PC-3 (cell line): ENCODE data around the gene TLE5. TPM values are rescaled to one million over a fixed set of nuclear protein-coding genes. Genes with fewer than 3 reads are reported as not detected.

Source experiments
- ATAC-seq: fragments of 200-7000 bp; cut with Tn5 transposase; 2 replicates; pipeline ENCODE4 v1.9.1; 2020; ENCODE audit warnings: mild to moderate bottlenecking, moderate library complexity
- BruUV-seq: library from RNA; stranded (reverse); fragments of 400-500 nt; replicated peaks from 2 replicates; lab custom pipeline; 2021; lab: Mats Ljungman, UMichigan
- CTCF ChIA-PET: fragments of 300-600 bp; sonication (Branson Sonifier 250); formaldehyde crosslinking; loops from one replicate; lab custom pipeline; 2022; ENCODE audit warnings: antibody characterized with exemption; lab: Charles Lee
- POLR2A ChIA-PET: fragments of 300-600 bp; sonication (Branson Sonifier 250); formaldehyde crosslinking; loops from one replicate; lab custom pipeline; 2022; ENCODE audit warnings: antibody characterized with exemption; ENCODE audit not compliant: unreplicated experiment; lab: Charles Lee
- DNase-seq: peaks from one replicate; pipeline ENCODE4 v3.0.0-alpha.2; 2015
- H2AFZ ChIP-seq: fragments of 300-600 bp; sonication (generic); 2 replicates; pipeline ENCODE4 v1.6.0; 2016; ENCODE audit warnings: antibody characterized with exemption, low read length
- H3F3A ChIP-seq: fragments of 300-600 bp; sonication (generic); one replicate; pipeline ENCODE4 v1.6.0; 2017; ENCODE audit warnings: antibody characterized with exemption, low read length, control low read depth, mild to moderate bottlenecking; ENCODE audit not compliant: unreplicated experiment
- H3K27ac ChIP-seq: fragments of 300-600 bp; sonication (generic); 2 replicates; pipeline ENCODE4 v1.5.1; 2016; ENCODE audit warnings: mild to moderate bottlenecking, low read length
- H3K27me3 ChIP-seq: fragments of 300-600 bp; sonication (generic); 2 replicates; pipeline ENCODE4 v1.6.1; 2016; ENCODE audit warnings: low read length, mixed read lengths
- H3K36me3 ChIP-seq: fragments of 300-600 bp; sonication (generic); 2 replicates; pipeline ENCODE4 v1.6.1; 2016; ENCODE audit warnings: low read depth, mixed run types, low read length, mixed read lengths
- H3K4me1 ChIP-seq: fragments of 300-600 bp; sonication (generic); 2 replicates; pipeline ENCODE4 v1.5.1; 2016; ENCODE audit warnings: low read length; ENCODE audit not compliant: insufficient read depth
- H3K4me2 ChIP-seq: fragments of 300-600 bp; sonication (generic); 2 replicates; pipeline ENCODE4 v1.6.0; 2016; ENCODE audit warnings: low read length
- H3K4me3 ChIP-seq: fragments of 300-600 bp; sonication (generic); 2 replicates; pipeline ENCODE4 v1.5.1; 2016; ENCODE audit warnings: mild to moderate bottlenecking, low read length, mixed read lengths
- H3K79me2 ChIP-seq: fragments of 300-600 bp; sonication (generic); 2 replicates; pipeline ENCODE4 v1.6.1; 2017; ENCODE audit warnings: low read length, mixed read lengths
- H3K9ac ChIP-seq: fragments of 300-600 bp; sonication (generic); 2 replicates; pipeline ENCODE4 v1.6.0; 2016; ENCODE audit warnings: mild to moderate bottlenecking, low read length
- H3K9me2 ChIP-seq: fragments of 300-600 bp; sonication (generic); replicated peaks from 2 replicates; pipeline ENCODE4 v1.6.1; 2016; ENCODE audit warnings: mixed run types, low read length, mixed read lengths
- H3K9me3 ChIP-seq: fragments of 300-600 bp; sonication (generic); 2 replicates; pipeline ENCODE4 v1.6.1; 2016; ENCODE audit warnings: low read length, mixed read lengths
- H4K20me1 ChIP-seq: fragments of 300-600 bp; sonication (generic); 2 replicates; pipeline ENCODE4 v1.6.1; 2016; ENCODE audit warnings: low read length, mixed read lengths
- CTCF ChIP-seq: fragments of 300-600 bp; sonication (generic); conservative IDR thresholded peaks from 2 replicates; pipeline ENCODE4 v1.5.1; 2017; ENCODE audit warnings: antibody characterized with exemption, low read depth, mild to moderate bottlenecking, low read length
- EZH2 ChIP-seq: fragments of 300-600 bp; sonication (generic); IDR thresholded peaks from one replicate; pipeline ENCODE4 v1.6.1; 2017; ENCODE audit warnings: antibody characterized with exemption, mild to moderate bottlenecking, low read length; ENCODE audit not compliant: unreplicated experiment
- EZH2phosphoT487 ChIP-seq: fragments of 300-600 bp; sonication (generic); IDR thresholded peaks from 2 replicates; pipeline ENCODE4 v1.6.1; 2018; ENCODE audit warnings: mild to moderate bottlenecking, antibody characterized with exemption, low read length, borderline replicate concordance
- intact Hi-C: fragments of 100-400 bp; cut with micrococcal nuclease; formaldehyde crosslinking; loops from 2 replicates; pipeline ENCODE4 v1.9.0; 2023
- total RNA-seq: library from RNA; depleted of rRNA; stranded (reverse); fragments of >200 nt; gene quantifications from 2 replicates; pipeline ENCODE4 v1.2.3, GENCODE V29; 2014

TLE5 gene
- total RNA-seq, 1 experiment from 2014 or later: 351 TPM

DNA sequence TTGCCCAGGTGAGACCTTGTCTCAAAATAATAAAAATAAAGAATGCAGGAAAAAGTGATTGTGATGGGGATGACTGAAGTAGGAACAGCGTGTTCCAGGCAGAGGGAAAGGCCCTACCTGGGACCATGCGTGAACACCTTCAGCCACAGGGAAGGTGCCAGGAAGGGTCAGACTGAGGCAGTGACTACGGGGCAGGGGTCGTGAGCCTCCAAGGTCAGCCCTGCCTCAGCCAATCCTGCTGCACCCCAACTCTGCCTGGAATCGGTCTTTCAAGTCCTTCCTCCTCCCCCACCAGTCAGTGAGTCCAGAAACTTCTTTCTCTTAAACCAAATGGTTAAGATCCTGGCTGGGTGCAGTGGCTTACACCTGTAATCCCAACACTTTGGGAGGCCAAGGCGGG, 17.1 kb downstream of the TLE5 start:
- Histone ChIP-seq H3K9me3 (no peaks in the 10 kb centered on the region), H3K79me2 (no peaks in the 10 kb centered on the region), H3K4me2 (no peak overlapping the region), H3K9ac (no peak overlapping the region), H3K4me3 (no peak overlapping the region), H3K27me3 (no peaks in the 10 kb centered on the region), H3K9me2 (no peaks in the 10 kb centered on the region), H3K4me1 (no peaks in the 10 kb centered on the region), H4K20me1 (no peaks in the 10 kb centered on the region), H2AFZ (no peak overlapping the region), H3K36me3 (no peaks in the 10 kb centered on the region), H3F3A (no peaks in the 10 kb centered on the region), H3K27ac (no peak overlapping the region)
- intact Hi-C loops: no loop called here
- no peak for TF ChIP-seq EZH2
- no peak for TF ChIP-seq CTCF
- TF ChIP-seq EZH2phosphoT487: no peak
- ChIA-PET CTCF (no interaction called here), POLR2A (no interaction called here)
- no peak for DNase-seq
- ATAC-seq: no peak
- no TSS peak for BruUV-seq

DNA sequence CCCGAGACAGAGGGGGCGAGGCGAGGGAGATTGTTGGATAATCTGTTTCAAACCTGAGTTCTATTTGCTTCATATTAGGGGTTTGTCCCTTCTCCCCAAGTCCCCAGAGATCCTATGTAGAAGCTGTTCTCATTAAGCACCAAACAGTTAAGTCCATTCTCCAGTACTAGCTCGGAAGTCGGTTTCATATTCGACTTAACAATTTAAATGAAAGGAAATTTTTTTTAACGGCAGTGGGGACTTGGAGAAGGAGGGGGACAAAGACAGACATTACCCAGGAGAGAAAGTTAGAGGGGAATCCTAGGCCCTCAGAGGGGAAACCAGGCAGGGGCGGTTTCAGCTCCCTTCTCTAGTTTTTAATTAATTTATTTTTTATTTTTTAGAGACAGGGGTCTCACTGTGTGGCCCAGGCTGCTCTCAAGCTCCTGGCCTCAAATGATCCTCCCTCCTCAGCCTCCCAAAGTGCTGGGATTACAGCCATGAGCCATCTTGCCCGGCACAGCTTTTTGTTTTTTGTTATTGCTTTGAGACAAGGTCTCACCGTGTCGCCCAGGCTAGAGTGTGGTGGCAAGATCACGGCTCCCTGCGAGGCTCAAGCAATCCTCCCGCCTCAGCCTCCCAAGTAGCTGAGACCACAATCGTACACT, 19.6 kb downstream of the TLE5 start:
- no peak for DNase-seq
- H3K9me3 ChIP-seq: no peaks in the 10 kb centered on the region
- H2AFZ ChIP-seq: no peak overlapping the region
- H3K4me1 ChIP-seq: no peaks in the 10 kb centered on the region
- no peaks in the 10 kb centered on the region for H3F3A ChIP-seq
- BruUV-seq: no TSS peak
- H3K9ac ChIP-seq: no peak overlapping the region
- intact Hi-C loops: no loop called here
- H3K4me3 ChIP-seq: no peak overlapping the region
- no peaks in the 10 kb centered on the region for H3K27me3 ChIP-seq
- no peaks in the 10 kb centered on the region for H3K79me2 ChIP-seq
- no peaks in the 10 kb centered on the region for H3K9me2 ChIP-seq
- H4K20me1 ChIP-seq: no peaks in the 10 kb centered on the region
- no peak for TF ChIP-seq EZH2
- no peak for TF ChIP-seq CTCF
- TF ChIP-seq EZH2phosphoT487: no peak
- no peak overlapping the region for H3K4me2 ChIP-seq
- CTCF ChIA-PET: interaction anchor here (0.6 kb wide), 1 partner anchor 61 kb away, joined by 3 read pairs; no protein-coding TSS in a partner anchor
- POLR2A ChIA-PET: no interaction called here
- no peaks in the 10 kb centered on the region for H3K36me3 ChIP-seq
- no peak overlapping the region for H3K27ac ChIP-seq
- no peak for ATAC-seq

- POLR2A ChIA-PET: no interaction called here
- Histone ChIP-seq H4K20me1 (no peaks in the 10 kb centered on the region), H3F3A (no peaks in the 10 kb centered on the region), H3K9ac (no peak overlapping the region), H2AFZ (no peak overlapping the region), H3K27ac (no peak overlapping the region), H3K4me2 (no peak overlapping the region), H3K4me3 (no peak overlapping the region), H3K79me2 (no peaks in the 10 kb centered on the region), H3K9me3 (no peaks in the 10 kb centered on the region), H3K9me2 (no peaks in the 10 kb centered on the region), H3K27me3 (no peaks in the 10 kb centered on the region), H3K36me3 (no peaks in the 10 kb centered on the region), H3K4me1 (no peaks in the 10 kb centered on the region)
- intact Hi-C loops: no loop called here
- ATAC-seq (no peak), DNase-seq (no peak)
- BruUV-seq: no TSS peak
- no peak for TF ChIP-seq CTCF
- no peak for TF ChIP-seq EZH2
- TF ChIP-seq EZH2phosphoT487: no peak
- CTCF ChIA-PET: interaction anchor here (0.6 kb wide), 1 partner anchor 62 kb away, joined by 3 read pairs; no protein-coding TSS in a partner anchor
Measured at GRCh38 chr19:3041761-3042620, 20.3 kb downstream of the TLE5 start.
